GM23338 (cell line): ENCODE data around the gene ABCD1. TPM values are rescaled to one million over a fixed set of nuclear protein-coding genes. Genes with fewer than 3 reads are reported as not detected.

ENCODE experiments used
- ATAC-seq: fragments of 200-7000 bp; cut with Tn5 transposase; 3 replicates; pipeline ENCODE4 v1.9.1; 2020
- DNase-seq: peaks from one replicate; pipeline ENCODE4 v3.0.0-alpha.2; 2015; ENCODE audit warnings: low spot score
- H2AFZ ChIP-seq: fragments of 200-600 bp; sonication (generic); 2 replicates; pipeline ENCODE4 v1.8.0; 2016; ENCODE audit warnings: antibody characterized with exemption, mild to moderate bottlenecking, moderate library complexity
- H3F3A ChIP-seq: fragments of 200-600 bp; sonication (generic); replicated peaks from 2 replicates; pipeline ENCODE4 v1.8.0; 2017; ENCODE audit warnings: antibody characterized with exemption, mixed run types, low read depth
- H3K27ac ChIP-seq: fragments of 200-600 bp; sonication (generic); 2 replicates; pipeline ENCODE4 v1.6.1; 2016; ENCODE audit warnings: low read depth
- H3K27me3 ChIP-seq: fragments of 200-600 bp; sonication (generic); 2 replicates; pipeline ENCODE4 v1.8.0; 2016; ENCODE audit warnings: mild to moderate bottlenecking, mixed run types, moderate library complexity; ENCODE audit not compliant: insufficient read depth
- H3K36me3 ChIP-seq: fragments of 200-600 bp; sonication (generic); 2 replicates; pipeline ENCODE4 v1.8.0; 2016; ENCODE audit warnings: mild to moderate bottlenecking; ENCODE audit not compliant: insufficient read depth
- H3K4me1 ChIP-seq: fragments of 200-600 bp; sonication (generic); 2 replicates; pipeline ENCODE4 v1.8.0; 2016; ENCODE audit warnings: mild to moderate bottlenecking, moderate library complexity; ENCODE audit not compliant: insufficient read depth
- H3K4me2 ChIP-seq: fragments of 200-600 bp; sonication (generic); 2 replicates; pipeline ENCODE4 v1.7.1; 2017; ENCODE audit warnings: mixed run types
- H3K4me3 ChIP-seq: fragments of 200-600 bp; sonication (generic); 2 replicates; pipeline ENCODE4 v1.6.1; 2016; ENCODE audit warnings: mixed run types
- H3K79me2 ChIP-seq: fragments of 200-600 bp; sonication (generic); replicated peaks from 2 replicates; pipeline ENCODE4 v1.8.0; 2017; ENCODE audit warnings: mild to moderate bottlenecking; ENCODE audit not compliant: insufficient read depth
- H3K9me2 ChIP-seq: fragments of 200-600 bp; sonication (generic); 2 replicates; pipeline ENCODE4 v1.8.0; 2017; ENCODE audit not compliant: insufficient read depth
- H4K20me1 ChIP-seq: fragments of 200-600 bp; sonication (generic); replicated peaks from 2 replicates; pipeline ENCODE4 v1.8.0; 2017; ENCODE audit warnings: mild to moderate bottlenecking; ENCODE audit not compliant: insufficient read depth
- H3K27ac Mint-ChIP-seq: 2 replicates; pipeline ENCODE4 v1.8.0; 2020; ENCODE audit warnings: inconsistent platforms, mild to moderate bottlenecking, moderate library complexity, mixed read lengths
- H3K27me3 Mint-ChIP-seq: 3 replicates; pipeline ENCODE4 v1.8.0; 2022; ENCODE audit warnings: low read depth, mild to moderate bottlenecking, moderate library complexity, mixed read lengths, inconsistent platforms; ENCODE audit not compliant: insufficient read depth, poor library complexity
- H3K36me3 Mint-ChIP-seq: 3 replicates; pipeline ENCODE4 v1.8.0; 2021; ENCODE audit warnings: low read depth, mild to moderate bottlenecking, inconsistent platforms, moderate library complexity, mixed read lengths
- H3K4me1 Mint-ChIP-seq: 3 replicates; pipeline ENCODE4 v1.8.0; 2020; ENCODE audit warnings: mild to moderate bottlenecking, inconsistent platforms, mixed read lengths
- H3K4me3 Mint-ChIP-seq: 3 replicates; pipeline ENCODE4 v1.8.0; 2021; ENCODE audit warnings: moderate library complexity, mild to moderate bottlenecking, inconsistent platforms, mixed read lengths
- H3K9me3 Mint-ChIP-seq: 3 replicates; pipeline ENCODE4 v1.8.0; 2020; ENCODE audit warnings: moderate library complexity, mild to moderate bottlenecking, inconsistent platforms, mixed read lengths
- CREB1 ChIP-seq: fragments of 250-450 bp; sonication (Bioruptor Pico); IDR thresholded peaks from 2 replicates; pipeline ENCODE4 v1.5.0; 2020; ENCODE audit warnings: low read depth, mild to moderate bottlenecking, moderate library complexity
- EZH2 ChIP-seq: fragments of 200-600 bp; sonication (generic); IDR thresholded peaks from one replicate; pipeline ENCODE4 v1.8.0; 2017; ENCODE audit warnings: antibody characterized with exemption, mild to moderate bottlenecking, low read depth; ENCODE audit not compliant: unreplicated experiment
- EZH2phosphoT487 ChIP-seq: fragments of 200-600 bp; sonication (generic); IDR thresholded peaks from one replicate; pipeline ENCODE4 v1.8.1; 2018; ENCODE audit warnings: antibody characterized with exemption; ENCODE audit not compliant: unreplicated experiment
- JUNB ChIP-seq: IDR thresholded peaks from one replicate; pipeline ENCODE4 v1.6.1; 2016; ENCODE audit warnings: antibody characterized with exemption; ENCODE audit not compliant: unreplicated experiment
- NANOG ChIP-seq: IDR thresholded peaks from 2 replicates; pipeline ENCODE4 v1.6.1; 2016; ENCODE audit warnings: antibody characterized with exemption, borderline replicate concordance
- POLR2AphosphoS5 ChIP-seq: IDR thresholded peaks from 2 replicates; pipeline ENCODE4 v1.6.1; 2016; ENCODE audit warnings: antibody characterized with exemption, low read depth
- STAT1 ChIP-seq: IDR thresholded peaks from one replicate; pipeline ENCODE4 v1.6.1; 2016; ENCODE audit warnings: antibody characterized with exemption; ENCODE audit not compliant: unreplicated experiment
- ZNF114 ChIP-seq: fragments of 250-450 bp; sonication (Bioruptor Pico); IDR thresholded peaks from 2 replicates; pipeline ENCODE4 v1.5.0; 2020; ENCODE audit warnings: mild to moderate bottlenecking, moderate library complexity
- ZNF331 ChIP-seq: fragments of 250-450 bp; sonication (Bioruptor Pico); IDR thresholded peaks from 2 replicates; pipeline ENCODE4 v1.5.0; 2020; ENCODE audit warnings: low read depth, mild to moderate bottlenecking, moderate library complexity
- polyA plus RNA-seq: library from polyadenylated mRNA; unstranded; fragments of >200 nt; fragmentation: Nextera tagmentation; extraction: Ambion mirVana; gene quantifications from 2 replicates; pipeline ENCODE4 v1.2.1, GENCODE V29; 2016
- total RNA-seq: library from RNA; depleted of rRNA; stranded (reverse); fragments of >200 nt; shearing (Covaris generic); gene quantifications from 2 replicates; pipeline ENCODE4 v1.2.3, GENCODE V29; 2014
- TF ChIP-seq, protein P1 (sequence below): IDR thresholded peaks from one replicate; pipeline ENCODE4 v1.6.1; 2018; ENCODE audit warnings: antibody characterized with exemption; ENCODE audit not compliant: unreplicated experiment
- TF ChIP-seq, protein P2 (sequence below), 2 experiments: fragments of 200-600 bp in 1 of 2; sonication (generic) in 1 of 2; conservative IDR thresholded peaks; 2 replicates each; pipeline versions ENCODE4 v1.5.1 to v1.6.1; 2016 to 2017; ENCODE audit warnings: antibody characterized with exemption in 2 of 2, low read depth in 2 of 2, mild to moderate bottlenecking in 2 of 2, moderate library complexity in 1 of 2
- TF ChIP-seq, protein P3 (sequence below): fragments of 250-450 bp; sonication (Bioruptor Pico); IDR thresholded peaks from 2 replicates; pipeline ENCODE4 v1.5.0; 2020; ENCODE audit warnings: mild to moderate bottlenecking, moderate library complexity
- TF ChIP-seq, protein P4 (sequence below): IDR thresholded peaks from 2 replicates; pipeline ENCODE4 v1.6.1; 2016; ENCODE audit warnings: antibody characterized with exemption

ABCD1 gene
- total and polyA plus RNA-seq, 2 experiments from 2014 or later: 2.4 to 8.9 TPM

DNA sequence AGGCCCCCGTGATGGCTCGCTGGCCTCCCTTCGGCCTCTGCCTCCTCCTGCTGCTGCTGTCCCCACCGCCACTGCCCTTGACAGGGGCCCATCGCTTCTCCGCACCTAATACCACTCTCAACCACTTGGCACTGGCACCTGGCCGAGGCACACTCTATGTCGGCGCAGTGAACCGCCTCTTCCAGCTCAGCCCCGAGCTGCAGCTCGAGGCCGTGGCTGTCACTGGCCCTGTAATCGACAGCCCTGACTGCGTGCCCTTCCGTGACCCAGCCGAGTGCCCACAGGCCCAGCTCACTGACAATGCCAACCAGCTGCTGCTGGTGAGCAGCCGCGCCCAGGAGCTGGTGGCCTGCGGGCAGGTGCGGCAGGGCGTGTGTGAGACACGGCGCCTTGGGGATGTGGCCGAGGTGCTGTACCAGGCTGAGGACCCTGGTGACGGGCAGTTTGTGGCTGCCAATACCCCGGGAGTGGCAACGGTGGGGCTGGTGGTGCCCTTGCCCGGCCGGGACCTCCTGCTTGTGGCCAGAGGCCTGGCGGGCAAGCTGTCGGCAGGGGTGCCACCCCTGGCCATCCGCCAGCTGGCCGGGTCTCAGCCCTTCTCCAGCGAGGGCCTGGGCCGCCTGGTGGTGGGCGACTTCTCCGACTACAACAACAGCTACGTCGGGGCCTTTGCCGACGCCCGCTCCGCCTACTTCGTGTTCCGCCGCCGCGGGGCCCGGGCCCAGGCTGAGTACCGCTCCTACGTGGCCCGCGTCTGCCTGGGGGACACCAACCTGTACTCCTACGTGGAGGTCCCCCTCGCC lies 42.4 kb downstream of the ABCD1 start:
- no peak overlapping the region for H3K4me3 Mint-ChIP-seq
- peak; percentile 29 for ATAC-seq
- no peak overlapping the region for H3K4me2 ChIP-seq
- no peak overlapping the region for H3K4me3 ChIP-seq
- H3K27ac ChIP-seq: no peak overlapping the region
- H3K27me3 ChIP-seq: no peaks in the 10 kb centered on the region
- peaks cover 6% of the 10 kb centered on the region for H3K27me3 Mint-ChIP-seq
- H3K27ac Mint-ChIP-seq: no peak overlapping the region
- no peaks in the 10 kb centered on the region for H3K36me3 Mint-ChIP-seq
- H3K4me1 Mint-ChIP-seq: peaks cover 5% of the 10 kb centered on the region; the same call in 2 of the 3 replicates
- H3F3A ChIP-seq: no peaks in the 10 kb centered on the region
- no peaks in the 10 kb centered on the region for H3K4me1 ChIP-seq
- H2AFZ ChIP-seq: no peak overlapping the region
- peak; percentile 58 for DNase-seq
- TF ChIP-seq POLR2AphosphoS5 (no peak), EZH2phosphoT487 (no peak), NANOG (no peak), ZNF331 (CRISPR knock-in tag) (no peak), JUNB (no peak), STAT1 (no peak), EZH2 (no peak), ZNF114 (CRISPR knock-in tag) (no peak), CREB1 (no peak)
- TF ChIP-seq, protein P1, sequence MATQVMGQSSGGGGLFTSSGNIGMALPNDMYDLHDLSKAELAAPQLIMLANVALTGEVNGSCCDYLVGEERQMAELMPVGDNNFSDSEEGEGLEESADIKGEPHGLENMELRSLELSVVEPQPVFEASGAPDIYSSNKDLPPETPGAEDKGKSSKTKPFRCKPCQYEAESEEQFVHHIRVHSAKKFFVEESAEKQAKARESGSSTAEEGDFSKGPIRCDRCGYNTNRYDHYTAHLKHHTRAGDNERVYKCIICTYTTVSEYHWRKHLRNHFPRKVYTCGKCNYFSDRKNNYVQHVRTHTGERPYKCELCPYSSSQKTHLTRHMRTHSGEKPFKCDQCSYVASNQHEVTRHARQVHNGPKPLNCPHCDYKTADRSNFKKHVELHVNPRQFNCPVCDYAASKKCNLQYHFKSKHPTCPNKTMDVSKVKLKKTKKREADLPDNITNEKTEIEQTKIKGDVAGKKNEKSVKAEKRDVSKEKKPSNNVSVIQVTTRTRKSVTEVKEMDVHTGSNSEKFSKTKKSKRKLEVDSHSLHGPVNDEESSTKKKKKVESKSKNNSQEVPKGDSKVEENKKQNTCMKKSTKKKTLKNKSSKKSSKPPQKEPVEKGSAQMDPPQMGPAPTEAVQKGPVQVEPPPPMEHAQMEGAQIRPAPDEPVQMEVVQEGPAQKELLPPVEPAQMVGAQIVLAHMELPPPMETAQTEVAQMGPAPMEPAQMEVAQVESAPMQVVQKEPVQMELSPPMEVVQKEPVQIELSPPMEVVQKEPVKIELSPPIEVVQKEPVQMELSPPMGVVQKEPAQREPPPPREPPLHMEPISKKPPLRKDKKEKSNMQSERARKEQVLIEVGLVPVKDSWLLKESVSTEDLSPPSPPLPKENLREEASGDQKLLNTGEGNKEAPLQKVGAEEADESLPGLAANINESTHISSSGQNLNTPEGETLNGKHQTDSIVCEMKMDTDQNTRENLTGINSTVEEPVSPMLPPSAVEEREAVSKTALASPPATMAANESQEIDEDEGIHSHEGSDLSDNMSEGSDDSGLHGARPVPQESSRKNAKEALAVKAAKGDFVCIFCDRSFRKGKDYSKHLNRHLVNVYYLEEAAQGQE: no peak
- TF ChIP-seq, protein P2, sequence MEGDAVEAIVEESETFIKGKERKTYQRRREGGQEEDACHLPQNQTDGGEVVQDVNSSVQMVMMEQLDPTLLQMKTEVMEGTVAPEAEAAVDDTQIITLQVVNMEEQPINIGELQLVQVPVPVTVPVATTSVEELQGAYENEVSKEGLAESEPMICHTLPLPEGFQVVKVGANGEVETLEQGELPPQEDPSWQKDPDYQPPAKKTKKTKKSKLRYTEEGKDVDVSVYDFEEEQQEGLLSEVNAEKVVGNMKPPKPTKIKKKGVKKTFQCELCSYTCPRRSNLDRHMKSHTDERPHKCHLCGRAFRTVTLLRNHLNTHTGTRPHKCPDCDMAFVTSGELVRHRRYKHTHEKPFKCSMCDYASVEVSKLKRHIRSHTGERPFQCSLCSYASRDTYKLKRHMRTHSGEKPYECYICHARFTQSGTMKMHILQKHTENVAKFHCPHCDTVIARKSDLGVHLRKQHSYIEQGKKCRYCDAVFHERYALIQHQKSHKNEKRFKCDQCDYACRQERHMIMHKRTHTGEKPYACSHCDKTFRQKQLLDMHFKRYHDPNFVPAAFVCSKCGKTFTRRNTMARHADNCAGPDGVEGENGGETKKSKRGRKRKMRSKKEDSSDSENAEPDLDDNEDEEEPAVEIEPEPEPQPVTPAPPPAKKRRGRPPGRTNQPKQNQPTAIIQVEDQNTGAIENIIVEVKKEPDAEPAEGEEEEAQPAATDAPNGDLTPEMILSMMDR (conservative IDR thresholded peaks at IDR 0.05; ENCODE audit: low read depth in 2 of 2): no peak
- TF ChIP-seq, protein P3, sequence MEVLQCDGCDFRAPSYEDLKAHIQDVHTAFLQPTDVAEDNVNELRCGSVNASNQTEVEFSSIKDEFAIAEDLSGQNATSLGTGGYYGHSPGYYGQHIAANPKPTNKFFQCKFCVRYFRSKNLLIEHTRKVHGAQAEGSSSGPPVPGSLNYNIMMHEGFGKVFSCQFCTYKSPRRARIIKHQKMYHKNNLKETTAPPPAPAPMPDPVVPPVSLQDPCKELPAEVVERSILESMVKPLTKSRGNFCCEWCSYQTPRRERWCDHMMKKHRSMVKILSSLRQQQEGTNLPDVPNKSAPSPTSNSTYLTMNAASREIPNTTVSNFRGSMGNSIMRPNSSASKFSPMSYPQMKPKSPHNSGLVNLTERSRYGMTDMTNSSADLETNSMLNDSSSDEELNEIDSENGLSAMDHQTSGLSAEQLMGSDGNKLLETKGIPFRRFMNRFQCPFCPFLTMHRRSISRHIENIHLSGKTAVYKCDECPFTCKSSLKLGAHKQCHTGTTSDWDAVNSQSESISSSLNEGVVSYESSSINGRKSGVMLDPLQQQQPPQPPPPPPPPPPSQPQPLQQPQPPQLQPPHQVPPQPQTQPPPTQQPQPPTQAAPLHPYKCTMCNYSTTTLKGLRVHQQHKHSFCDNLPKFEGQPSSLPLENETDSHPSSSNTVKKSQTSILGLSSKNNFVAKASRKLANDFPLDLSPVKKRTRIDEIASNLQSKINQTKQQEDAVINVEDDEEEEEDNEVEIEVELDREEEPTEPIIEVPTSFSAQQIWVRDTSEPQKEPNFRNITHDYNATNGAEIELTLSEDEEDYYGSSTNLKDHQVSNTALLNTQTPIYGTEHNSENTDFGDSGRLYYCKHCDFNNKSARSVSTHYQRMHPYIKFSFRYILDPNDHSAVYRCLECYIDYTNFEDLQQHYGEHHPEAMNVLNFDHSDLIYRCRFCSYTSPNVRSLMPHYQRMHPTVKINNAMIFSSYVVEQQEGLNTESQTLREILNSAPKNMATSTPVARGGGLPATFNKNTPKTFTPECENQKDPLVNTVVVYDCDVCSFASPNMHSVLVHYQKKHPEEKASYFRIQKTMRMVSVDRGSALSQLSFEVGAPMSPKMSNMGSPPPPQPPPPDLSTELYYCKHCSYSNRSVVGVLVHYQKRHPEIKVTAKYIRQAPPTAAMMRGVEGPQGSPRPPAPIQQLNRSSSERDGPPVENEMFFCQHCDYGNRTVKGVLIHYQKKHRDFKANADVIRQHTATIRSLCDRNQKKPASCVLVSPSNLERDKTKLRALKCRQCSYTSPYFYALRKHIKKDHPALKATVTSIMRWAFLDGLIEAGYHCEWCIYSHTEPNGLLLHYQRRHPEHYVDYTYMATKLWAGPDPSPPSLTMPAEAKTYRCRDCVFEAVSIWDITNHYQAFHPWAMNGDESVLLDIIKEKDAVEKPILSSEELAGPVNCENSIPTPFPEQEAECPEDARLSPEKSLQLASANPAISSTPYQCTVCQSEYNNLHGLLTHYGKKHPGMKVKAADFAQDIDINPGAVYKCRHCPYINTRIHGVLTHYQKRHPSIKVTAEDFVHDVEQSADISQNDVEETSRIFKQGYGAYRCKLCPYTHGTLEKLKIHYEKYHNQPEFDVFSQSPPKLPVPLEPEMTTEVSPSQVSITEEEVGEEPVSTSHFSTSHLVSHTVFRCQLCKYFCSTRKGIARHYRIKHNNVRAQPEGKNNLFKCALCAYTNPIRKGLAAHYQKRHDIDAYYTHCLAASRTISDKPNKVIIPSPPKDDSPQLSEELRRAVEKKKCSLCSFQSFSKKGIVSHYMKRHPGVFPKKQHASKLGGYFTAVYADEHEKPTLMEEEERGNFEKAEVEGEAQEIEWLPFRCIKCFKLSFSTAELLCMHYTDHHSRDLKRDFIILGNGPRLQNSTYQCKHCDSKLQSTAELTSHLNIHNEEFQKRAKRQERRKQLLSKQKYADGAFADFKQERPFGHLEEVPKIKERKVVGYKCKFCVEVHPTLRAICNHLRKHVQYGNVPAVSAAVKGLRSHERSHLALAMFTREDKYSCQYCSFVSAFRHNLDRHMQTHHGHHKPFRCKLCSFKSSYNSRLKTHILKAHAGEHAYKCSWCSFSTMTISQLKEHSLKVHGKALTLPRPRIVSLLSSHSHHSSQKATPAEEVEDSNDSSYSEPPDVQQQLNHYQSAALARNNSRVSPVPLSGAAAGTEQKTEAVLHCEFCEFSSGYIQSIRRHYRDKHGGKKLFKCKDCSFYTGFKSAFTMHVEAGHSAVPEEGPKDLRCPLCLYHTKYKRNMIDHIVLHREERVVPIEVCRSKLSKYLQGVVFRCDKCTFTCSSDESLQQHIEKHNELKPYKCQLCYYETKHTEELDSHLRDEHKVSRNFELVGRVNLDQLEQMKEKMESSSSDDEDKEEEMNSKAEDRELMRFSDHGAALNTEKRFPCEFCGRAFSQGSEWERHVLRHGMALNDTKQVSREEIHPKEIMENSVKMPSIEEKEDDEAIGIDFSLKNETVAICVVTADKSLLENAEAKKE: no peak
- TF ChIP-seq, protein P4, sequence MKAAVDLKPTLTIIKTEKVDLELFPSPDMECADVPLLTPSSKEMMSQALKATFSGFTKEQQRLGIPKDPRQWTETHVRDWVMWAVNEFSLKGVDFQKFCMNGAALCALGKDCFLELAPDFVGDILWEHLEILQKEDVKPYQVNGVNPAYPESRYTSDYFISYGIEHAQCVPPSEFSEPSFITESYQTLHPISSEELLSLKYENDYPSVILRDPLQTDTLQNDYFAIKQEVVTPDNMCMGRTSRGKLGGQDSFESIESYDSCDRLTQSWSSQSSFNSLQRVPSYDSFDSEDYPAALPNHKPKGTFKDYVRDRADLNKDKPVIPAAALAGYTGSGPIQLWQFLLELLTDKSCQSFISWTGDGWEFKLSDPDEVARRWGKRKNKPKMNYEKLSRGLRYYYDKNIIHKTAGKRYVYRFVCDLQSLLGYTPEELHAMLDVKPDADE: no peak
- H3K9me3 Mint-ChIP-seq: no peaks in the 10 kb centered on the region
- H4K20me1 ChIP-seq: no peaks in the 10 kb centered on the region
- H3K36me3 ChIP-seq: no peaks in the 10 kb centered on the region
- H3K9me2 ChIP-seq: no peaks in the 10 kb centered on the region
- H3K79me2 ChIP-seq: no peaks in the 10 kb centered on the region
